ENCODE data around the gene SERPINE1.

Gene SERPINE1

GRCh38 chr7:101126651-101127459 is at the start of gene SERPINE1:
Gene SERPINE1, plus strand, starts transcription at chr7:101127104. Its CDS starts 1,290 bp downstream, at chr7:101128394.
- ChIA-PET POLR2A (ENCODE audit: low non-redundant PET) (interaction anchor here (1.3 kb wide), 1 partner anchor 18 kb away, joined by 3 read pairs; no protein-coding TSS in a partner anchor), CTCF (interaction anchor here (0.6 to 1.0 kb wide), 3 partner anchors 10 to 29 kb away, joined by 3 to 6 read pairs (median 5); no protein-coding TSS in a partner anchor)
- peak; percentile 99 for DNase-seq (ENCODE audit: low spot score)
- H3K27ac ChIP-seq = peak within 1 kb of the TSS; percentile 97
- no peak for TF ChIP-seq CTCF (conservative IDR thresholded peaks at IDR 0.05; ENCODE audit: low read depth)

DNA sequence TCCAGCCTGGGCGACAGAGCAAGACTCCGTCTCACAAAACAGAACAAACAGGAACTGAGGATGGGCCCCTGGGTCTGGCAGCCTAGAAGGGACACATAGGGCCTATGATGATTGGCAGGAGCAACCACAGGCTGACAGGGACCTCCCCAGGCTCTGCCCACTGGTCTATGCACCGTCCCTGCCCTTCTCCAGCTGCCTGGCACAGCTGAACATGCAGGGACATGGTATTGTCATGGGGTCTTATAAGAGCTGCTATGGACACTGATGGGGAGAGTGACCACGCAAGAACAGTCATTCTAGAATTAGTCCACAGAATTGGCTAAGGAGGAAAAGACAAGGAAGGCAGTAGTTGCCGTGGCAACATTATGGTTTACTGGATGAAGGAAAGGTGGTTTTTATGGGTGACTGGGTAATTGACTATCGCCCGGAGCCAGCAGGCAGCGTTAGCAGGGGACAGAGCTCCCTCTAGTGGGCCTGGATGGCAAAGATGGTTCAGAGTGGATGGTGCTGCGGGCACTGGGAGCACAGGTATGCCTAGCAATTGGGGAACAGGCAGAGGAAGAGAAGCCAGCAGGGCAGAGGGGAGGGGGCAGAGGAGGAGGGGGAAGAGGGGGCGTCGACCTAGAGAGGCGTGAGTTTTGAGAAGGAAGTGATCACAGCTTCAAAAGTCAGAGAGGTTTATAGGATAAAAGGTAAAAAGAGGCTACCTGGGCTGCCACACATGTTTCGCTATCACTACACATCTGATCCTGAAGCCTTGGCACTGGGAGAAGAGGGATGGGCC is 49.4 kb upstream of the SERPINE1 start:
- H3K27ac ChIP-seq = no peak overlapping the region
- TF ChIP-seq CTCF (conservative IDR thresholded peaks at IDR 0.05; ENCODE audit: low read depth) = peak; percentile 97
- POLR2A ChIA-PET (ENCODE audit: low non-redundant PET) = no interaction called here
- CTCF ChIA-PET = interaction anchor here (0.5 to 1.4 kb wide), 15 partner anchors 11 to 1049 kb away, joined by 3 to 7 read pairs (median 3); partner anchors contain the start of gene ACHE
- peak; percentile 84 for DNase-seq (ENCODE audit: low spot score)

DNA sequence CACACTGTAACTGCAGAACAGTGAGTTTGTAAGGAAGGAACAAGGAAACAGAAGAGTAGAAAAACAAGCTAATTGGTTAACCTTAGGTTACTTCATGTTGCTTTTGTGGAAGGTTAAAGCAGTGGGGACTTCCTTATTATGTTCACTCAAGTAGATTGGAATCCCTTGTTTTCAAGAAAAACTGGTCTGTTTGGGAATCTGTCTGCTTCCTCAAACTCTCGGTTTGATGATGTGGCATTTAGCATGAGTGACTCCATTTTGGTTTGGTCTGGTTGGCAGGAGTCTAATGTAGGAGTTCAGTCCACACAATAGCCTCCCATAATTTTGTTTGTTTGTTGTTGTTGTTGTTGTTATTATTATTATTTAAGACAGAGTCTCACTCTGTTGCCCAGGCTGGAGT is 45.5 kb upstream of the SERPINE1 start:
- ChIA-PET CTCF (interaction anchor here (0.7 to 0.8 kb wide), 2 partner anchors 40 to 63 kb away, joined by 3 to 5 read pairs; no protein-coding TSS in a partner anchor), POLR2A (ENCODE audit: low non-redundant PET) (no interaction called here)
- no peak overlapping the region for H3K27ac ChIP-seq
- no peak for TF ChIP-seq CTCF (conservative IDR thresholded peaks at IDR 0.05; ENCODE audit: low read depth)
- no peak for DNase-seq (ENCODE audit: low spot score)

DNA sequence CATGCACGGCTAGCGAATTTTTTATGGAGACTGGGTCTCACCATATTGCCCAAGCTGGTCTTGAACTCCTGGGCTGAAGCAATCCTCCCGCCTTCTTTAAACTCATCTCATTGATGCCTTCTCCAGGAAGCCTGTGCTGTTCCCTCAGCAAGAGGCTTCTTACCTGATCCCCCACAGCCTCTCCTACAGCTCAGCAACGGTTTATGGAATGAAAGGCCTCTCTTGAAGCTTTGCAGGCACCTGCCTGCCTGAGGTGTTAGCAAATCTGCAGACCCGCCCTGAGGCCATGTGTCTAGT is 42.1 kb upstream of the SERPINE1 start:
- H3K27ac ChIP-seq = peak overlapping the region; percentile 99
- no peak for DNase-seq (ENCODE audit: low spot score)
- ChIA-PET CTCF (interaction anchor here (0.6 to 1.3 kb wide), 5 partner anchors 10 to 190 kb away, joined by 3 to 10 read pairs (median 4); no protein-coding TSS in a partner anchor), POLR2A (ENCODE audit: low non-redundant PET) (interaction anchor here (0.6 to 1.2 kb wide), 3 partner anchors 11 to 655 kb away, joined by 3 read pairs; partner anchors contain the start of gene MEPCE)
- no peak for TF ChIP-seq CTCF (conservative IDR thresholded peaks at IDR 0.05; ENCODE audit: low read depth)

GRCh38 chr7:101085162-101085964 is 41.5 kb upstream of the SERPINE1 start, which contains the start of gene TRIM56:
Gene TRIM56, plus strand, starts transcription at chr7:101085481. Its CDS starts 1,832 bp downstream, at chr7:101087313.
- DNase-seq (ENCODE audit: low spot score) = peak; percentile 96
- peak within 1 kb of the TSS; percentile 99 for H3K27ac ChIP-seq
- TF ChIP-seq CTCF (conservative IDR thresholded peaks at IDR 0.05; ENCODE audit: low read depth) = no peak
- POLR2A ChIA-PET (ENCODE audit: low non-redundant PET) = interaction anchor here (0.6 to 1.2 kb wide), 4 partner anchors 10 to 656 kb away, joined by 3 read pairs; partner anchors contain the start of gene MEPCE
- CTCF ChIA-PET = interaction anchor here (0.6 to 1.3 kb wide), 4 partner anchors 9 to 191 kb away, joined by 3 to 10 read pairs (median 4); no protein-coding TSS in a partner anchor

All from RWPE1 (cell line).